Mesendoderm (in vitro differentiated cells): ENCODE measurements around the gene CLIC4.

Source experiments
- DNase-seq: peaks from one replicate; pipeline ENCODE4 v3.0.0; 2013
- H2AK5ac ChIP-seq: 2 replicates; pipeline ENCODE4 v1.6.1; 2013; ENCODE audit warnings: low read length, inconsistent platforms
- H2BK120ac ChIP-seq: 2 replicates; pipeline ENCODE4 v1.6.1; 2013; ENCODE audit warnings: low read depth, mild to moderate bottlenecking, low read length, moderate library complexity, mixed read lengths
- H2BK15ac ChIP-seq: replicated peaks from 2 replicates; pipeline ENCODE4 v1.6.1; 2013; ENCODE audit warnings: low read depth, mild to moderate bottlenecking, moderate library complexity
- H2BK5ac ChIP-seq: 2 replicates; pipeline ENCODE4 v1.6.1; 2013; ENCODE audit warnings: low read length, inconsistent platforms
- H3K18ac ChIP-seq: 2 replicates; pipeline ENCODE4 v1.6.1; 2013; ENCODE audit warnings: mild to moderate bottlenecking, low read length, mixed read lengths
- H3K23ac ChIP-seq: one replicate; pipeline ENCODE4 v1.6.1; 2013; ENCODE audit warnings: low read length
- H3K27ac ChIP-seq: 2 replicates; pipeline ENCODE4 v1.5.1; 2013; ENCODE audit warnings: low read depth, mild to moderate bottlenecking, inconsistent platforms, low read length, moderate library complexity
- H3K27me3 ChIP-seq: 2 replicates; pipeline ENCODE4 v1.6.1; 2013; ENCODE audit warnings: low read length, control low read depth, mild to moderate bottlenecking, inconsistent platforms; ENCODE audit not compliant: insufficient read depth, poor library complexity
- H3K36me3 ChIP-seq: 2 replicates; pipeline ENCODE4 v1.6.1; 2013; ENCODE audit warnings: low read length, inconsistent platforms; ENCODE audit not compliant: control insufficient read depth, insufficient read depth
- H3K4ac ChIP-seq: one replicate; pipeline ENCODE4 v1.6.1; 2013; ENCODE audit warnings: low read depth, mild to moderate bottlenecking, low read length, moderate library complexity
- H3K4me1 ChIP-seq: 2 replicates; pipeline ENCODE4 v1.6.1; 2013; ENCODE audit warnings: low read depth, low read length, inconsistent platforms; ENCODE audit not compliant: control insufficient read depth
- H3K4me2 ChIP-seq: 2 replicates; pipeline ENCODE4 v1.6.1; 2013; ENCODE audit warnings: low read length
- H3K4me3 ChIP-seq: 2 replicates; pipeline ENCODE4 v1.5.1; 2013; ENCODE audit warnings: mild to moderate bottlenecking, low read length
- H3K56ac ChIP-seq: one replicate; pipeline ENCODE4 v1.6.1; 2013; ENCODE audit warnings: low read length
- H3K79me1 ChIP-seq: 2 replicates; pipeline ENCODE4 v1.6.1; 2013; ENCODE audit warnings: low read length, inconsistent platforms
- H3K79me2 ChIP-seq: 2 replicates; pipeline ENCODE4 v1.6.1; 2013; ENCODE audit warnings: mild to moderate bottlenecking, low read length; ENCODE audit not compliant: control insufficient read depth, insufficient read depth
- H3K9ac ChIP-seq: 2 replicates; pipeline ENCODE4 v1.6.1; 2013; ENCODE audit warnings: low read length, inconsistent platforms
- H4K5ac ChIP-seq: one replicate; pipeline ENCODE4 v1.6.1; 2013; ENCODE audit warnings: low read length
- H4K8ac ChIP-seq: one replicate; pipeline ENCODE4 v1.6.1; 2013; ENCODE audit warnings: low read depth, mild to moderate bottlenecking, control low read depth, low read length, moderate library complexity
- WGBS: extraction: QIAGEN DNeasy Blood & Tissue Kit; methylation state at CpG from one replicate; pipeline ENCODE4 v1.1.7; 2013; ENCODE audit warnings: low lambda C conversion rate, missing lambda C conversion rate; ENCODE audit not compliant: insufficient coverage; ENCODE audit errors: extremely low coverage; 5-methylcytosine and 5-hydroxymethylcytosine counted together

Gene CLIC4

DNA sequence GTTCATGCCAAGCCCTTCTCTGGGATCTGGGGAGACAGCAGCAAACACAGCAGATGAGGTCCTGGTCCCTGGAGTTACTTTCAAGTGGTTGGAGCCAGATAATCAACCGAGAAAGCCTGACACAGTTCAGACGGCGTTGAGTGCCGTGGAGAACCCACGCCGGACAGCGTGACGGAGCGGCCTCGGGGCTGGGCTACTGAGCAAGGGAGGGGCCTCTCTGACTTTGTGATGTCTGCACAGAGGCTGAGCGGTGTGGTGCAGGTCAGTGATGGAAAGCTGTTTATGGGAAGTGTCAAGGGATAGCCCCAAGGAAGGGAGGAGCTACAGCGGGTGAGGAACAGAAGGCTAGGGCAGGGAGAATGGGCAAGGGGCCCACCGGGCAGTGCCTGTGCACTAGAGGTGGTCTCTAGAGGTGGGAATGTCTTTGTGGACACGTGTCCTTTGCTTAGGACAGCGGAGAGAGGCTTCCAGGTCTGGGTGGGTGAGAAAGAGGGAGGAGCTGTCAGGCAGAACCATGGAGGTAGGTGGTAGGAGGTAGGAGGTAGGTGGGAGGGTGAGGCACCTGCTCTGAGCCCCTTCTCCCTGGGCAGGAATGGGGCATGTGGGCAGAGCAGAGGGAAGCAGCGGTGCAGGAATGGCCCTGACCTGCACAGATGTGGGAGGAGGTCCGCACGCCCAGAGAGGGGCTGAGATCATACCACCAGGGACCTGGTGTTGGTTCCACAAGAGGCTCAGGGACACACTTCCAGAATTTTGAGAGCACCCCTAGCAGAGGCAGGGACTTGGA, 122.0 kb downstream of the CLIC4 start:
- Histone ChIP-seq H2BK5ac (no peak overlapping the region), H4K5ac (no peak overlapping the region), H3K4me1 (no peaks in the 10 kb centered on the region), H2BK15ac (no peak overlapping the region), H2AK5ac (no peak overlapping the region), H3K79me1 (no peaks in the 10 kb centered on the region), H3K23ac (no peak overlapping the region), H3K79me2 (no peaks in the 10 kb centered on the region), H3K4ac (no peak overlapping the region), H3K36me3 (no peaks in the 10 kb centered on the region), H3K27me3 (no peaks in the 10 kb centered on the region), H2BK120ac (no peak overlapping the region), H3K9ac (no peak overlapping the region), H3K4me2 (no peak overlapping the region), H4K8ac (no peak overlapping the region), H3K4me3 (no peak overlapping the region), H3K27ac (no peak overlapping the region), H3K18ac (no peak overlapping the region), H3K56ac (no peak overlapping the region)
- WGBS, result no CpG with 5 or more reads among the region's 18 CpGs
- DNase-seq, result no peak

DNA sequence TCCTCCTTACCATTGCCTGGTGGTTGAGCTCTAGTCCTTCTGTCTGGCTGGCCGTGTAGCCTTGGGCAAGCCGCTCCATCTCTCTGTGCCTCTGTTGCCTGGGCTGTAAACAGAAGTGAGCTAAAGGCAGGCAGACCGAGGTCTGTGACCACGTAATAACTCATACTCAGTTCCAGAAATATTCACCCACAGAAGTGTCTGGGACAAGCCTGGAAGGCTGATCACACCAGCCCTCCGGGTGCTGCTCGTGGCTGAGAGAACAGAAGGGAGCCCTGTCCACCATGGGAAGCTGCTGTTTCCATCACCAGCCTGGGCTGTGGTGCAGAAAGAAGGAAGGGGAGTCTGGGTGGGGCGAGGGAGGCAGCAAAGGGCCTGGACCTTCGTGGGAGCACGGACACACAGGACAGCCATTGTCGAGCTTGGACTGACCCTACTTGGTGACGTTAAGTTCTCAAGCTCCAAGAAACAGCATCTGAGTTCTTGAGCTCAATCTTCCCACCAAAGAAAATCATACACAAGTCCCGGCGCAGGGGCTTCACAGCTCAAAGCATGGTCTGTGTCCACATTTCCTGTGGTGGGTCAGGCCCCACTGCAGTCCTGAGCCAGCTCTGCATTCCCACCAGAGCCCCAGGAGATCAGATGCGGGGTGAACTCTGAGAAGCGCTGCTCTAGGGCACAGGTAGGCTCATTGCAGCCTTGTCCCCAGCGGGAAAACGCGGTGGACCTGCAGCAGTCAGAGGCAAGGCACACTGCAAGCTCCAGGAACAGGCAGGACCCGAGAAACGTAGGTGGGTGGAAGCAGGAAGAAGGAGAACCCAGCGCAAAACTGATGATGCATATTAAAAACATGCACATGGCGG, 123.0 kb downstream of the CLIC4 start:
- Histone ChIP-seq H3K79me1 (no peaks in the 10 kb centered on the region), H2BK15ac (no peak overlapping the region), H2BK120ac (no peak overlapping the region), H3K27ac (no peak overlapping the region), H3K4ac (no peak overlapping the region), H3K4me1 (no peaks in the 10 kb centered on the region), H3K79me2 (no peaks in the 10 kb centered on the region), H3K18ac (no peak overlapping the region), H3K56ac (no peak overlapping the region), H3K4me2 (no peak overlapping the region), H2BK5ac (no peak overlapping the region), H2AK5ac (no peak overlapping the region), H4K8ac (no peak overlapping the region), H3K4me3 (no peak overlapping the region), H3K27me3 (no peaks in the 10 kb centered on the region), H3K23ac (no peak overlapping the region), H4K5ac (no peak overlapping the region), H3K9ac (no peak overlapping the region), H3K36me3 (no peaks in the 10 kb centered on the region)
- DNase-seq, result no peak
- WGBS, result no CpG with 5 or more reads among the region's 22 CpGs

DNA sequence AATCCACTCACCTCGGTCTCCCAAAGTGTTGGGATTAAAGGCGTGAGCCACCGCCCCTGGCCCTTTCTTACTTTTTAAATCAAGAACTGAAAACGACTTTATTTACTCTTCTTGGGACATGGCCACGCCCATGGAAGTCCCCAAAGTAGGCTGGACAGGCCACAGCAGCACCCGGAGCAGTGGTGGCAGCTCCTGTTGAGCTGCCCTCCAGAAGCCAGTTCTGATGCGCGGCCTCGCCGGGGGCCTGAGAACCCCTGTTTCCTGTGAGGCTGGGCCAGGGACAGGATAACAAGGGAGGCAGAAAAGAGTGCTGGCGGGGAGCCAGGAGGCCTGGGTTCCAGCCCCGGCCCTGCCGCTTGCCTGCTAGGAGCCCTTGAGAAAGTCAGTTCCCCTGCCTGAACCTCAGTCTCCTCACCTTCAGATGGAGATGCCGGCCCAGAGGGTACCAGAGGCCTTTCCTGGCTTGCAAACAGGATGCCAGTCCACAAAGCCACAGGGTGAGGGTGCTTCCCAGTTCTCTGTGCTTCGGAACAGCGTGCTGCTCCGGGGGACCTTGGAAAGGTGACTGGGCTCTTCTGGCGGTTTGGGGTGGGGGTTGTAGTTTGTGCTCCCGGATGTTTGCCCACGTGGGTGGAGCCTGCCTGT, 125.4 kb downstream of the CLIC4 start:
- H3K79me2 ChIP-seq, result no peaks in the 10 kb centered on the region
- no peak overlapping the region for H2BK120ac ChIP-seq
- no peak overlapping the region for H3K4ac ChIP-seq
- WGBS, result no CpG with 5 or more reads among the region's 20 CpGs
- H2AK5ac ChIP-seq, result no peak overlapping the region
- H2BK15ac ChIP-seq, result no peak overlapping the region
- H3K4me1 ChIP-seq, result no peaks in the 10 kb centered on the region
- no peaks in the 10 kb centered on the region for H3K36me3 ChIP-seq
- no peaks in the 10 kb centered on the region for H3K27me3 ChIP-seq
- no peak overlapping the region for H4K5ac ChIP-seq
- no peak overlapping the region for H3K23ac ChIP-seq
- no peak overlapping the region for H3K4me2 ChIP-seq
- H4K8ac ChIP-seq, result no peak overlapping the region
- no peak overlapping the region for H3K27ac ChIP-seq
- H3K79me1 ChIP-seq, result no peaks in the 10 kb centered on the region
- no peak overlapping the region for H3K18ac ChIP-seq
- no peak for DNase-seq
- H3K56ac ChIP-seq, result no peak overlapping the region
- no peak overlapping the region for H2BK5ac ChIP-seq
- H3K4me3 ChIP-seq, result no peak overlapping the region
- H3K9ac ChIP-seq, result no peak overlapping the region

DNA sequence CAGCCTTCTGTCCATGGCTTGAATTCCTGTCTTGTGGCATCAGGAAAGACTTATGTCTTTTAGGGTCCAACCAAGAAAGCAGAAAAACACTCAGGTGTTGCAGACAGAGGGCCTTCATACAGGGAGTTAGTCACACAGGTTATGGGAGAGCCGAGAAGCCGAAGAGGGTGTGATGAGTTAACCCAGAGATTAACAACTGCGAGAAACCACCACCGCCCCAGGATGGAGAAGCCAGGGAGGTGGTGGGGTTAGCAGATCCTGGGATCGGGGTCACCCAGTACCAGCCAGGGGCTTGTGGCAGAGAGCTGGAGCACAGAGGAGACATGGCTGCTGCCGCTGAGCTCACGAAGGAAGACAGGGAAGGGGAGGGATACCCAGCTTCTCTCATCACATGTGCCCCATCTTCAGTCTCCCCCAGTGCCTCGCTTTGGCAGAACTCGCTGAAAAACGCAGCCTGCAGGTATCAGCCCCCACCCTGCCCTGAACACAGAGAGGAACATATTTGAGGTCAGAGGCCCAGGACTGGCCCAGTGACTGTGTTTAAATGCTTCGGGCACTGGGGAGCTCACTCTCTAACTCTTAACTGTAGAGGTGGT, 126.2 kb downstream of the CLIC4 start:
- DNase-seq, result no peak
- Histone ChIP-seq H3K27ac (no peak overlapping the region), H2BK5ac (no peak overlapping the region), H3K4me1 (peaks cover 1% of the 10 kb centered on the region), H3K36me3 (no peaks in the 10 kb centered on the region), H3K79me1 (no peaks in the 10 kb centered on the region), H3K9ac (no peak overlapping the region), H2BK120ac (no peak overlapping the region), H4K5ac (no peak overlapping the region), H3K56ac (no peak overlapping the region), H3K4me3 (no peak overlapping the region), H4K8ac (no peak overlapping the region), H2AK5ac (no peak overlapping the region), H2BK15ac (no peak overlapping the region), H3K18ac (no peak overlapping the region), H3K23ac (no peak overlapping the region), H3K27me3 (no peaks in the 10 kb centered on the region), H3K4me2 (no peak overlapping the region), H3K79me2 (no peaks in the 10 kb centered on the region), H3K4ac (no peak overlapping the region)
- no CpG with 5 or more reads among the region's 11 CpGs for WGBS

DNA sequence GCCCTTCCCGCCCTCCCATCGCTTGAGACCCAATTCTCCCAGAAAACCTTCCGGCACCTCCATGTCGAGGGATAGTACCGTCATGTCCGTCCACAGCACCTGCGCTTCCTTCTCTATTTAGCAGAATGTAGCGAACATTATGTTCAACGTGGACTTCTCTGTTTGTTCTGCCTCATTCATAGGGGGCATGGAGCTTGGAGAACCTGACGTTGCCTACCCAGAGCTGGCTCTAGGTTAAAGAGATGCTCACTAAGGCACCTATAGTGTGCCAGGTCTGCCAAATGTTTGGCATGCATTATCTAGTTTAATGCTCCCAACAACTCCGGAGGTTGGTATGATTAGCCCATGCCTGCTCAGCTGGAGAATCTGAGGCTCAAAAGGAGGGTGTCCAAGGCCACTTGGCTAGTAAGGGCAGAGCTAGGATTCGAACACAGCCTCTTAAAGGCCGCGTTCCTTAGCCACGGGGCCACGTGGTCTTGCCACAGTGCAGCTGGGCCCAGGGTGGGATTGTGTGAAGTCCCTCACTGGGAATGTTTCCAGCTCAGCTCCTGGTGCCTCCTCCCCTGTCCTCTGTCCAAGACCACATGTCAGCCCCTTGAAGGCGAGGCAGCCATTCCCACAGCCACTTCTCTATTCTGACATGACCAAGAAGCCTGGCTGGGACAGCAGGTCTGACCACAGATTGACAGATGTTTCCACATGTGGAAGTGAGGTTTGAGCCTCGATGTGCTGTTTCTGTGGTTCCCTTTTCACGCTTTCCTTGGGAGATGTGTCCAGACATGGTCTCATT, 127.0 kb downstream of the CLIC4 start:
- no peaks in the 10 kb centered on the region for H3K79me2 ChIP-seq
- H3K9ac ChIP-seq, result no peak overlapping the region
- no peak overlapping the region for H3K4ac ChIP-seq
- no peak overlapping the region for H3K27ac ChIP-seq
- no peak overlapping the region for H3K23ac ChIP-seq
- no peak overlapping the region for H4K8ac ChIP-seq
- no peak overlapping the region for H4K5ac ChIP-seq
- no peak overlapping the region for H3K56ac ChIP-seq
- no peak overlapping the region for H2BK120ac ChIP-seq
- no peaks in the 10 kb centered on the region for H3K27me3 ChIP-seq
- DNase-seq, result no peak
- H3K36me3 ChIP-seq, result no peaks in the 10 kb centered on the region
- H3K4me2 ChIP-seq, result no peak overlapping the region
- H2BK15ac ChIP-seq, result no peak overlapping the region
- peaks cover 3% of the 10 kb centered on the region for H3K4me1 ChIP-seq
- no peaks in the 10 kb centered on the region for H3K79me1 ChIP-seq
- no peak overlapping the region for H3K4me3 ChIP-seq
- H2AK5ac ChIP-seq, result no peak overlapping the region
- no peak overlapping the region for H2BK5ac ChIP-seq
- H3K18ac ChIP-seq, result no peak overlapping the region
- WGBS, result no CpG with 5 or more reads among the region's 19 CpGs
